B cell (primary cell): Measurements from ENCODE around the gene FRMD4A.

ENCODE experiments used
- EZH2 ChIP-seq: IDR thresholded peaks from 2 replicates; pipeline ENCODE4 v1.6.1; 2012; ENCODE audit warnings: borderline replicate concordance, low read depth, mild to moderate bottlenecking, moderate library complexity, low read length; ENCODE audit not compliant: insufficient read depth, poor library complexity, severe bottlenecking
- TF ChIP-seq, protein P1 (sequence below): fragments of 200-600 bp; IDR thresholded peaks from one replicate; pipeline ENCODE4 v1.8.0; 2022; ENCODE audit warnings: antibody characterized with exemption, mild to moderate bottlenecking

DNA sequence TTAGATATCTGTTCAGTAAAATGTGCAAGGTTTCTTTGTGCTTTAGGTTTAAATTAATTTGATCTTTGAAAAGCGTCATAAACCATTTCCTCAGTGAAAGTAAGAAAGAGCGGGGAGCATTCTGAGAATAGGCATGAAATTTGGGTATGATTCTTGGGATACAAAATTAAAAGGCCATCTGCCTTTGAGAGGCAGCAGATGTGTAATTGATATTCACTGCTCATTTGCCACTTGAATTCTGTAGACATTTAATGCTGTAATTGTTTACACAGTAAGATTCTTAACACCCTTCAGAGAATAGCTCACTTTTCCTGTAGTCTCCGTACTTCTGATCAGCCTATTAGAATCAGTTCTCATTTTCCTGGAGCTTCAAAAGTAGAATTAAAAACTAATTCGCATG is 18.7 kb downstream of the FRMD4A start:
- TF ChIP-seq, protein P1, sequence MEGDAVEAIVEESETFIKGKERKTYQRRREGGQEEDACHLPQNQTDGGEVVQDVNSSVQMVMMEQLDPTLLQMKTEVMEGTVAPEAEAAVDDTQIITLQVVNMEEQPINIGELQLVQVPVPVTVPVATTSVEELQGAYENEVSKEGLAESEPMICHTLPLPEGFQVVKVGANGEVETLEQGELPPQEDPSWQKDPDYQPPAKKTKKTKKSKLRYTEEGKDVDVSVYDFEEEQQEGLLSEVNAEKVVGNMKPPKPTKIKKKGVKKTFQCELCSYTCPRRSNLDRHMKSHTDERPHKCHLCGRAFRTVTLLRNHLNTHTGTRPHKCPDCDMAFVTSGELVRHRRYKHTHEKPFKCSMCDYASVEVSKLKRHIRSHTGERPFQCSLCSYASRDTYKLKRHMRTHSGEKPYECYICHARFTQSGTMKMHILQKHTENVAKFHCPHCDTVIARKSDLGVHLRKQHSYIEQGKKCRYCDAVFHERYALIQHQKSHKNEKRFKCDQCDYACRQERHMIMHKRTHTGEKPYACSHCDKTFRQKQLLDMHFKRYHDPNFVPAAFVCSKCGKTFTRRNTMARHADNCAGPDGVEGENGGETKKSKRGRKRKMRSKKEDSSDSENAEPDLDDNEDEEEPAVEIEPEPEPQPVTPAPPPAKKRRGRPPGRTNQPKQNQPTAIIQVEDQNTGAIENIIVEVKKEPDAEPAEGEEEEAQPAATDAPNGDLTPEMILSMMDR, result no peak
- TF ChIP-seq EZH2, result no peak
